ENCODE data around the gene TRABD2B.

TRABD2B gene

GRCh38 chr1:47824716-47825115, 172.5 kb downstream of the TRABD2B start:
- DNase-seq (ENCODE audit: insufficient read length, low spot score) (no peak), FAIRE-seq (no peak)
- no peak for TF ChIP-seq CTCF (IDR thresholded peaks at IDR 0.05; ENCODE audit: insufficient read depth, missing control alignments)

- DNase-seq (ENCODE audit: insufficient read length, low spot score), result no peak
- TF ChIP-seq CTCF (IDR thresholded peaks at IDR 0.05; ENCODE audit: insufficient read depth, missing control alignments), result no peak
- no peak for FAIRE-seq
These were observed 172.9 kb downstream of the TRABD2B start for GRCh38 chr1:47824297-47824696.

- no peak for DNase-seq (ENCODE audit: insufficient read length, low spot score)
- FAIRE-seq, result no peak
- TF ChIP-seq CTCF (IDR thresholded peaks at IDR 0.05; ENCODE audit: insufficient read depth, missing control alignments), result no peak
These were observed 174.0 kb downstream of the TRABD2B start for GRCh38 chr1:47823040-47823808.

GRCh38 chr1:47821760-47822159, 175.4 kb downstream of the TRABD2B start:
- DNase-seq (ENCODE audit: insufficient read length, low spot score), result no peak
- TF ChIP-seq CTCF (IDR thresholded peaks at IDR 0.05; ENCODE audit: insufficient read depth, missing control alignments), result no peak
- no peak for FAIRE-seq

GRCh38 chr1:47819574-47819888, 177.7 kb downstream of the TRABD2B start:
- DNase-seq (ENCODE audit: insufficient read length, low spot score), result no peak
- FAIRE-seq, result no peak
- TF ChIP-seq CTCF (IDR thresholded peaks at IDR 0.05; ENCODE audit: insufficient read depth, missing control alignments), result no peak

GRCh38 chr1:47818682-47819573, 178.3 kb downstream of the TRABD2B start:
- FAIRE-seq (no peak), DNase-seq (ENCODE audit: insufficient read length, low spot score) (no peak)
- TF ChIP-seq CTCF (IDR thresholded peaks at IDR 0.05; ENCODE audit: insufficient read depth, missing control alignments), result no peak

- FAIRE-seq (no peak), DNase-seq (ENCODE audit: insufficient read length, low spot score) (no peak)
- no peak for TF ChIP-seq CTCF (IDR thresholded peaks at IDR 0.05; ENCODE audit: insufficient read depth, missing control alignments)
These were observed 179.3 kb downstream of the TRABD2B start for GRCh38 chr1:47817861-47818260.

Measured in D721Med (cell line).